Psoas muscle (tissue), 8 donors: ENCODE data around the gene HOXC11. TPM values are rescaled to one million over a fixed set of nuclear protein-coding genes. Genes with fewer than 3 reads are reported as not detected.

Experiments
- ATAC-seq, 4 donors: fragments of 200-7000 bp; cut with Tn5 transposase; one replicate each; pipeline ENCODE4 v1.9.1; 2020; ENCODE audit warnings: moderate library complexity in 3 of 4, mild to moderate bottlenecking in 2 of 4
- DNase-seq, 2 donors: peaks; one replicate each; pipeline ENCODE4 v3.0.0-alpha.2; 2020
- H3K27ac ChIP-seq: fragments of 200-600 bp; one replicate; pipeline ENCODE4 v1.8.0; 2022
- H3K27me3 ChIP-seq, 3 donors: fragments of 200-600 bp in 1 of 3; one replicate each; pipeline versions ENCODE4 v1.6.1 to v1.8.0; 2013 to 2022; ENCODE audit warnings: low read length in 2 of 3, mild to moderate bottlenecking in 2 of 3, moderate library complexity in 1 of 3; ENCODE audit not compliant: insufficient read depth in 3 of 3
- H3K36me3 ChIP-seq, 2 donors: fragments of 200-600 bp in 1 of 2; one replicate each; pipeline versions ENCODE4 v1.6.1 to v1.8.0; 2013 to 2022; ENCODE audit warnings: low read depth in 1 of 2, mild to moderate bottlenecking in 1 of 2, moderate library complexity in 1 of 2; ENCODE audit not compliant: insufficient read depth in 1 of 2
- H3K4me1 ChIP-seq: fragments of 200-600 bp; one replicate; pipeline ENCODE4 v1.8.0; 2022
- H3K4me3 ChIP-seq: fragments of 200-600 bp; one replicate; pipeline ENCODE4 v1.8.0; 2022; ENCODE audit warnings: mild to moderate bottlenecking
- H3K9me3 ChIP-seq: fragments of 200-600 bp; one replicate; pipeline ENCODE4 v1.8.0; 2022
- WGBS, 3 donors: extraction: QIAGEN DNeasy Blood & Tissue Kit; methylation state at CpG; one replicate each; pipeline versions ENCODE4 v1.1.6 to v1.1.7; 2013; 5-methylcytosine and 5-hydroxymethylcytosine counted together
- intact Hi-C, 2 donors: fragments of 100-400 bp; cut with DNase I; formaldehyde crosslinking; loops; one replicate each; pipeline versions ENCODE4 v1.11.0 to v1.14.2; 2022
- polyA plus RNA-seq, 3 donors: library from polyadenylated mRNA; stranded (reverse); fragments of 200-250 nt; gene quantifications; one replicate each; pipeline ENCODE4 v1.2.3, GENCODE V29; 2013
- total RNA-seq, 4 donors: library from RNA; stranded (reverse); fragmentation: NEBNext Ultra II Directional in 2 of 4; extraction: Animal tissue kit (Norgen Biotek cat#: 25700) in 2 of 4; gene quantifications; one replicate each; pipeline versions ENCODE4 v1.2.1 to v1.2.4, GENCODE V29; 2021 to 2023
- TF ChIP-seq, protein P1 (sequence below): fragments of 200-600 bp; IDR thresholded peaks from one replicate; pipeline ENCODE4 v1.8.0; 2022; ENCODE audit warnings: antibody characterized with exemption
- donor health status: healthy with polysubstance abuse.
- donor health status: DM: no; HTN: no; CAD: no; lungs with moderate emphysema.
- donor health status: Bipolar disorder and iron deficiency.
- donor health status: healthy.
- donor health status: DM: yes; HTN: yes; CAD: no.
- donor health status: DM: no; HTN: no; CAD: no.
- donor health status: DM: no; HTN: no; CAD: no.
- donor health status: DM: yes; HTN: yes; CAD: no.

The HOXC11 gene
- total and polyA plus RNA-seq, 7 donors, result 0.34 to 2.2 (median 0.82) TPM; not detected in 2

DNA sequence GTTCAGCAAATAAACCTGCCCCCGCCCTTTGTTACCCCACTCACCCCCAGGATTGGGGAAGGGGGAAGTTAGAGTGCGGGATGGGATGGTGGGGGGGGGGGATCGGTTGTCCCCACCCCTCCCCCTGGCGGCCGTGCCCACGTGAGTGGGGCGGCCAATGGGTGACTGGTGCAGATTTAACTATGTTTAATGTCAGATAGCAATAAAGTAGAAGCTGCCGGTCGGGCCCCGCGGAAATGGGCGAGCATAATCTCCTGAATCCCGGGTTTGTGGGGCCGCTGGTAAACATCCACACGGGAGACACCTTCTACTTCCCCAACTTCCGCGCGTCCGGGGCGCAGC is 18.3 kb upstream of the HOXC11 start, which contains the start of gene HOXC12:
Gene HOXC12 (plus strand): TSS at position 210 of the 342 bp plus-strand sequence. CDS start 27 bp downstream, at position 237.
- intact Hi-C loops, result loop anchor here in 1 of 2 donors (10.0 kb wide), 1 partner anchor 170 kb away; no protein-coding TSS in a partner anchor

DNA sequence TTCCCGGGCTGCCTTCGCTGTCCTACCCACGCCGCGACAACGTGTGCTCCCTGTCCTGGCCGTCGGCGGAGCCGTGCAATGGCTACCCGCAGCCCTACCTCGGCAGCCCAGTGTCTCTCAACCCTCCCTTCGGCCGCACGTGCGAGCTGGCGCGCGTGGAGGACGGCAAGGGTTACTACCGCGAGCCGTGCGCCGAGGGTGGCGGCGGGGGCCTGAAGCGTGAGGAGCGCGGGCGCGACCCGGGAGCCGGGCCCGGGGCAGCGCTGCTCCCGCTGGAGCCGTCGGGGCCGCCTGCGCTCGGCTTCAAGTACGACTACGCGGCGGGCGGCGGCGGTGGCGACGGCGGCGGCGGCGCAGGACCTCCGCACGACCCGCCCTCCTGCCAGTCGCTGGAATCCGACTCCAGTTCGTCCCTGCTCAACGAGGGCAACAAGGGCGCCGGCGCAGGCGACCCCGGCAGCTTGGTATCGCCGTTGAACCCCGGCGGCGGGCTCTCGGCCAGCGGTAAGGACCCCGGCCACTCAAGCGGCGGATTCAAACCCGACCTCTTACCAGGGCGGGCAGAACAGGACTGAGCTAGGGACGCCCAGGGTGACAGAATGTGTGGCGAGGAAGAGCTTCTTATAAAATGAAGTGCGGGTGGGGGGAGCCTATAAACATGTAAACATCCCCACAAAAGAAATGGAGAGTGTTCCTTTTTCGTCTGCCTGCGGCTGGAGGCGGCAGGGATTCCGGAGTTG is 17.7 kb upstream of the HOXC11 start:
- TF ChIP-seq, protein P1, sequence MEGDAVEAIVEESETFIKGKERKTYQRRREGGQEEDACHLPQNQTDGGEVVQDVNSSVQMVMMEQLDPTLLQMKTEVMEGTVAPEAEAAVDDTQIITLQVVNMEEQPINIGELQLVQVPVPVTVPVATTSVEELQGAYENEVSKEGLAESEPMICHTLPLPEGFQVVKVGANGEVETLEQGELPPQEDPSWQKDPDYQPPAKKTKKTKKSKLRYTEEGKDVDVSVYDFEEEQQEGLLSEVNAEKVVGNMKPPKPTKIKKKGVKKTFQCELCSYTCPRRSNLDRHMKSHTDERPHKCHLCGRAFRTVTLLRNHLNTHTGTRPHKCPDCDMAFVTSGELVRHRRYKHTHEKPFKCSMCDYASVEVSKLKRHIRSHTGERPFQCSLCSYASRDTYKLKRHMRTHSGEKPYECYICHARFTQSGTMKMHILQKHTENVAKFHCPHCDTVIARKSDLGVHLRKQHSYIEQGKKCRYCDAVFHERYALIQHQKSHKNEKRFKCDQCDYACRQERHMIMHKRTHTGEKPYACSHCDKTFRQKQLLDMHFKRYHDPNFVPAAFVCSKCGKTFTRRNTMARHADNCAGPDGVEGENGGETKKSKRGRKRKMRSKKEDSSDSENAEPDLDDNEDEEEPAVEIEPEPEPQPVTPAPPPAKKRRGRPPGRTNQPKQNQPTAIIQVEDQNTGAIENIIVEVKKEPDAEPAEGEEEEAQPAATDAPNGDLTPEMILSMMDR, result no peak
- no peak overlapping the region for H3K27ac ChIP-seq
- no peaks in the 10 kb centered on the region for H3K4me1 ChIP-seq
- intact Hi-C loops, result loop anchor here in 1 of 2 donors (10.0 kb wide), 1 partner anchor 170 kb away; no protein-coding TSS in a partner anchor
- WGBS, 3 donors, result 10 to 14% (median 12%) methylated on average over 49 to 86 of the region's 86 CpGs
- H3K4me3 ChIP-seq, result peak overlapping the region; percentile 38
- H3K36me3 ChIP-seq, result no peaks in the 10 kb centered on the region
- DNase-seq (peak in 1 of 2 donors; percentile 41), ATAC-seq (peak in 2 of 4 donors; percentile 22 to 23)
- H3K27me3 ChIP-seq, result peaks cover 0 to 100% (median 65%) of the 10 kb centered on the region in 3 donors
- H3K9me3 ChIP-seq, result no peaks in the 10 kb centered on the region

More for the DNA sequence above, 18.3 kb upstream of the HOXC11 start, which contains the start of gene HOXC12:
- Histone ChIP-seq H3K4me1 (no peaks in the 10 kb centered on the region), H3K4me3 (peak within 1 kb of the TSS; percentile 38), H3K36me3 (no peaks in the 10 kb centered on the region), H3K27ac (no peak within 1 kb of the TSS), H3K27me3 (peaks cover 0 to 100% (median 69%) of the 10 kb centered on the region in 3 donors), H3K9me3 (no peaks in the 10 kb centered on the region)
- DNase-seq (peak in 1 of 2 donors; percentile 37), ATAC-seq (peak in 1 of 4 donors; percentile 29)
- 5 to 6% (median 5%) methylated on average over 19 to 20 of the region's 20 CpGs for WGBS, 3 donors
- TF ChIP-seq, protein P1, result no peak

DNA sequence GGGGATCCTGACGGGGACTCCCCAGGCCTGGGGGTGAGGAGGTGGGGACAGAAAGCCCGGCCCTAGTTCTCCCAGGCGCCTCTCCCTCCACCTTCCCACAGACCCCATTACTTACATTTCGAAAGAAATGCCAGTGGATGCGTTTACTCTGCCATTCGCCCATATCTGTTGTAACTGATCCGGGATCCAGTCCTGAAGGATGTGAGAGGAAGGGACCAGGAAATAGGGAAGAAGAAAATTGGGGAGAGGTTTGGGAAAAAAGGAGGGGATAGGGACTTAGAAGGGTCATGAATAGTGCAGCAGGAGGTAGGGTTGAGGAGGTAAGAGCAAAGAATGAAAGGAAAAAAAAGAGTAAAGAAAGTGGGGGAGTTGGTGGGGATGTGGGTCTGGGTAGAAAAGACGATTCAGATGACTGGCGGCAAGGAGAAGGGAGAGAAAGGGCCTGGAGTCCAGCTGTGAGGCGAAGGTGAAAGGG is 17.1 kb upstream of the HOXC11 start:
- no peak for ATAC-seq
- no peak for DNase-seq
- Histone ChIP-seq H3K27me3 (peaks cover 0 to 100% (median 59%) of the 10 kb centered on the region in 3 donors), H3K4me3 (no peak overlapping the region), H3K36me3 (no peaks in the 10 kb centered on the region), H3K27ac (no peak overlapping the region), H3K9me3 (no peaks in the 10 kb centered on the region), H3K4me1 (no peaks in the 10 kb centered on the region)
- intact Hi-C loops, result loop anchor here in 1 of 2 donors (10.0 kb wide), 1 partner anchor 171 kb away; no protein-coding TSS in a partner anchor
- WGBS, 3 donors, result 60 to 69% (median 65%) methylated on average over 10 of the region's 10 CpGs
- TF ChIP-seq, protein P1, result no peak

DNA sequence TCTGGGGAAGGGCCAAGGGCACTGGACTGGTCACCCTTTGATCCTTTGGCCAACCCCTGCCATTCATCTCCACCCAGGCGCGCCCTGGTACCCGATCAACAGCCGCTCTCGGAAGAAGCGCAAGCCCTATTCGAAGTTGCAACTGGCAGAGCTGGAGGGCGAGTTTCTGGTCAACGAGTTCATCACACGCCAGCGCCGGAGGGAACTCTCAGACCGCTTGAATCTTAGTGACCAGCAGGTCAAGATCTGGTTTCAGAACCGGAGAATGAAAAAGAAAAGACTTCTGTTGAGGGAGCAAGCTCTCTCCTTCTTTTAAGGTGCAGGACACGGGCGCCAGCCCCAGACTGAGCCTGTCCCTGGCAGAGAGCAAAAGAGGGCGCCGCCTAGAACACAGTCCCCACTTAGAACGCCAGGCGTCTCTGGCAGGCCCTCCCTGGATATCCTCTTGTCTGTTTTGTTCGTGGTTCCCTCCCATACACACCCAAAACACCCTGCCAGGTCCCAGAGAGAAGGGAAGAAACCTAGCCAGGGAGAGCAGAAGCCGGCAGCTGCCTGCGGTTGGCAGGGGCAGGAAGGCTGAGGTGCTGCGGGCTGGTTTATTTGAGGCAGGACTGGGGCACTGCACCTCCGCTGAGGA is 16.6 kb upstream of the HOXC11 start:
- ATAC-seq (no peak), DNase-seq (peak in 1 of 2 donors; percentile 48)
- WGBS, 3 donors, result 52 to 57% (median 56%) methylated on average over 25 of the region's 25 CpGs
- H3K27me3 ChIP-seq, result peaks cover 0 to 100% (median 57%) of the 10 kb centered on the region in 3 donors
- TF ChIP-seq, protein P1, result no peak
- H3K4me3 ChIP-seq, result no peak overlapping the region
- no peaks in the 10 kb centered on the region for H3K36me3 ChIP-seq
- H3K9me3 ChIP-seq, result no peaks in the 10 kb centered on the region
- H3K4me1 ChIP-seq, result no peaks in the 10 kb centered on the region
- H3K27ac ChIP-seq, result no peak overlapping the region
- intact Hi-C loops, result loop anchor here in 1 of 2 donors (10.0 kb wide), 1 partner anchor 172 kb away; no protein-coding TSS in a partner anchor
